Neural cell (in vitro differentiated cells): Measurements from ENCODE around the gene XKR3.

Experiments
- EZH2 ChIP-seq: fragments of 200-600, 300-800 bp; shearing (Covaris generic), sonication (generic); IDR thresholded peaks from 2 replicates; pipeline ENCODE4 v1.6.1; 2014; ENCODE audit warnings: antibody characterized with exemption, low read length, borderline replicate concordance, mild to moderate bottlenecking; ENCODE audit not compliant: insufficient read depth, poor library complexity, severe bottlenecking
- RAD21 ChIP-seq: fragments of 450-650 bp; conservative IDR thresholded peaks from 2 replicates; pipeline ENCODE4 v1.6.1; 2014; ENCODE audit warnings: antibody characterized with exemption, mild to moderate bottlenecking, moderate library complexity
- REST ChIP-seq: IDR thresholded peaks from 2 replicates; pipeline ENCODE4 v1.6.1; 2012; ENCODE audit warnings: borderline replicate concordance
- SMC3 ChIP-seq: fragments of 450-650 bp; conservative IDR thresholded peaks from 2 replicates; pipeline ENCODE4 v1.6.1; 2014; ENCODE audit warnings: antibody characterized with exemption, mild to moderate bottlenecking, moderate library complexity; ENCODE audit not compliant: poor library complexity
- TF ChIP-seq, protein P1 (sequence below): fragments of 450-650 bp; IDR thresholded peaks from 2 replicates; pipeline ENCODE4 v1.5.1; 2014; ENCODE audit warnings: antibody characterized with exemption, mild to moderate bottlenecking, moderate library complexity; ENCODE audit not compliant: poor library complexity, severe bottlenecking

DNA sequence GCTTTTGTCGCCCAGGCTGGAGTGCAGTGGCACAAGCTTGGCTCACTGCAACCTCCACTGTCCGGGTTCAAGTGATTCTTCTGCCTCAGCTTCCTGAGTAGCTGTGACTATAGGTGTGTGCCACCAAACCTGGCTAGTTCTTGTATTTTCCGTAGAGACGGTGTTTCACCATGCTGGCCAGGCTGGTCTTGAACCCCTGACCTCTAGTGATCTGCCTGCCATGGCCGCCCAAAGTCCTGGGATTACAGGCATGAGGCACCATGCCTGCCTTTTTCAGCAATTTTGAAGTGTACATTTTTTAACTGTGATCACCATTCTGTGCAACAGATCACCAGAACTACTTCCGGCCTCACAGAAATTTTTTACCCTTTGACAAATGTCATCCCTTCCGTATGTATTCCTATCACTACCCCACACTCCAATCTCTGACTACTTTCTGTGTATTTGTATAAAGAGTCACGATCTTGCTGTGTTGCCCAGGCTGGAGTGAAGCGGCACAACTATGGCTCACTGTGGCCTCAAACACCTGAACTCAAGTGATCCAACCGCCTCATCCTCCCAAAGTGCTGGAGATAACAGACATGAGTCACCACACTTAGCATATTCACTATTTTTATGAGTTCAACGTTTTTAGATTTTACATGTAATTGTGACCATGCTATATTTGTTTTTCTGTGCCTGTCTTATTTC is 44.0 kb downstream of the XKR3 start:
- TF ChIP-seq, protein P1, sequence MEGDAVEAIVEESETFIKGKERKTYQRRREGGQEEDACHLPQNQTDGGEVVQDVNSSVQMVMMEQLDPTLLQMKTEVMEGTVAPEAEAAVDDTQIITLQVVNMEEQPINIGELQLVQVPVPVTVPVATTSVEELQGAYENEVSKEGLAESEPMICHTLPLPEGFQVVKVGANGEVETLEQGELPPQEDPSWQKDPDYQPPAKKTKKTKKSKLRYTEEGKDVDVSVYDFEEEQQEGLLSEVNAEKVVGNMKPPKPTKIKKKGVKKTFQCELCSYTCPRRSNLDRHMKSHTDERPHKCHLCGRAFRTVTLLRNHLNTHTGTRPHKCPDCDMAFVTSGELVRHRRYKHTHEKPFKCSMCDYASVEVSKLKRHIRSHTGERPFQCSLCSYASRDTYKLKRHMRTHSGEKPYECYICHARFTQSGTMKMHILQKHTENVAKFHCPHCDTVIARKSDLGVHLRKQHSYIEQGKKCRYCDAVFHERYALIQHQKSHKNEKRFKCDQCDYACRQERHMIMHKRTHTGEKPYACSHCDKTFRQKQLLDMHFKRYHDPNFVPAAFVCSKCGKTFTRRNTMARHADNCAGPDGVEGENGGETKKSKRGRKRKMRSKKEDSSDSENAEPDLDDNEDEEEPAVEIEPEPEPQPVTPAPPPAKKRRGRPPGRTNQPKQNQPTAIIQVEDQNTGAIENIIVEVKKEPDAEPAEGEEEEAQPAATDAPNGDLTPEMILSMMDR, result no peak
- TF ChIP-seq SMC3 (no peak), REST (no peak), RAD21 (no peak), EZH2 (no peak)
